HG03469 (cell line): ENCODE results near the gene MYORG.

Experiments used
- ATAC-seq: cut with Tn5 transposase; IDR thresholded peaks from one replicate; pipeline ENCODE4 v1.9.1; 2021; ENCODE audit warnings: mild to moderate bottlenecking, moderate library complexity, moderate number of reproducible peaks; ENCODE audit not compliant: unreplicated experiment

MYORG gene

DNA sequence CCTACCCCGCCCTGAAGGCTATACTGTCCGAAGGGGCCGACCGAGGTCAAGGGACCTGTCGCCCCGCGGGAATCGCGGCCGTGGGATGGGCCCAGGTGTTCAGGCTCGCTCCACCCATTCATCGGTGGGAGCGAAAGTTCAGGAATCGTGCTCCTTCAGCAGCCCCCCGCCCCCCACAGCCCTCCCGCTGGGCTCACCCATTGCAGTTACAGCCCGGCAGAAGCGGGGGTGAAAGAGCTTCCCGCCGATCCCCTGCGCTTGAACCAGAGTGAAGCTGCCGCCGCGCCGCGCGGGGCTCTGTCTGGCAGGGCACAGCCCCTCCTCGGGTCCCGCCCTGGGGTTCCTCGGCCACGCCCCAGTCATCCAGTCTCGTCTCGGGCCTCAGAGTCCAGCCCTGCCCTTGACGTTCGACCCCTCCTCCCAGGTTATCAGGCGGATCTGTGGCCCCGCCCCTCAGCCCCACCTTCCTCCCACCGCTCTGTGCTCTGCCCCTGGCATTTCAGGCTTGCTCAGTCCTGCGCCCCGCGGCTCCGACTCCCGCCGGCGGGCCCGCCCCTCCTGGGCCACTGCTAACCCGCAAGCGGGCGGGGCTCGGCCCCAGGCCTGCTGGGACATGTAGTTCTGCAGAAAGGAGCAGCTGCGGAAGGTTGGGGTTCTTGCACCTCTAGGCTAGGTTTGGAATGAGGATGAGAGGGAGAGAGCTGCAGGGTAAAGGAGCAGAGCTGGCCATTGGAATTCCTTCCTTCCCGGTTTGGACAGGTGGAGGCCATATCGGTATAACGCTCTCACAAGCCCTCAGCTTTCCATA lies at the start of gene MYORG:
MYORG (minus strand) TSS at position 303 of the 808 bp plus-strand sequence. CDS start 3,955 bp downstream, outside the sequence.
- peak; percentile 73 for ATAC-seq

- no peak for ATAC-seq
Measured at GRCh38 chr9:34419716-34420504, 43.2 kb upstream of the MYORG start.

- ATAC-seq = no peak
Measured at GRCh38 chr9:34417734-34418133, 41.0 kb upstream of the MYORG start.

- no peak for ATAC-seq
Measured at GRCh38 chr9:34413231-34413852, 36.6 kb upstream of the MYORG start.

DNA sequence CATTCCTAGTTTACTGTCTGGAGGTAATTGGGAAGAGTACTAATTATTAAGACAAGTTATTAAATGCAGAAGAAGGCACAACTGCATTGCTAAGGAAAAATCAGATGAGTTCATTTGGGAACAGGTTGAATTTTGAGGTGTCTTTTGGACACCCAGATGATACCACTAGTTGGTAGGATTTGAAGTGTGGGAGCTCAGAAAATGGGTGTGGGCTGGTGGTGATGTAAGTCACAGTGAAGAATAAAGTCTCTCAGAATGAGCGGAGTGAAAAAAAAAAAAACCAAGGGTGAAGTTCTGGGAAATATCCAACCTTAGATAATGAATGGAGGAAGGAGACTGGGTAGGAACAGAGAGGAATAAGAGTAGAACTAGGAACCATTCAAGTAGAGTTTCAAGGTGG lies 35.6 kb upstream of the MYORG start:
- no peak for ATAC-seq

DNA sequence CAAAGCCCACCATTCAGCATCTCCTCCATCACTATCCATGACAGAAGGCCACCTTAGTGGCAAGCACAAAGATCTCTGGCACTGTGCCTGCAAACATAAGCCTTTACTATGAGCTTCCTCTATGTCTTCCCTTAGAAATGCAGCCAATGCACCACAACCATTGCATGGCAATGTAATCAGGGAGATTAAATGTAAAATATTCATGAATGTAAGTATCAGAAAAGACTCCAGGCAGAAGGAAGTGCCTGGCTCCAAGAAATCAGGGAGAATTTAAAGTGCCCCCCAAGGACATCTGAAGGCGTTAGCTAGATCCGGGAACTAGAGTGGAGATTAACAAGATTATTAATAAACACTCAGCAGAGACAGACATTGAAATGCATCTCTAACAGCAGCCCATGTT lies 32.5 kb upstream of the MYORG start:
- no peak for ATAC-seq

DNA sequence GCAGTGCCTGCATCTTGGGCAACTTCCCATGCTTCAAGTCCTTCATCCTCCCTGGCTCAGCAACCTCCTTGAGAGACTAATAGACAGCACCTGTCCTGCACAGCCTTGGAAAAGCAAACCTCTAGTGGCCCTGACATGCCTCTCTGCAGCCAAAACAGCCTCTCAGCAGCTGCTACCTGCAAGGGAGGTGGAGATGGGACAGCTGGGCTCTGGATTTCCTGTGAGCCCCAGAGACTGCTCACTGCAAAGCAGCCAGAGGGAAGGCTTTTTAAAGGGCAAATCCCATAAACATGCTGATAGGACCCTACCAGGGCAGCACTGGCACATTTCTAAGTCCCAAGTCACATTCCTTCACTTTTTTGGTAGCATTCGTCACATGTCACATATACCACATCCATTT lies 31.5 kb upstream of the MYORG start:
- ATAC-seq = no peak

DNA sequence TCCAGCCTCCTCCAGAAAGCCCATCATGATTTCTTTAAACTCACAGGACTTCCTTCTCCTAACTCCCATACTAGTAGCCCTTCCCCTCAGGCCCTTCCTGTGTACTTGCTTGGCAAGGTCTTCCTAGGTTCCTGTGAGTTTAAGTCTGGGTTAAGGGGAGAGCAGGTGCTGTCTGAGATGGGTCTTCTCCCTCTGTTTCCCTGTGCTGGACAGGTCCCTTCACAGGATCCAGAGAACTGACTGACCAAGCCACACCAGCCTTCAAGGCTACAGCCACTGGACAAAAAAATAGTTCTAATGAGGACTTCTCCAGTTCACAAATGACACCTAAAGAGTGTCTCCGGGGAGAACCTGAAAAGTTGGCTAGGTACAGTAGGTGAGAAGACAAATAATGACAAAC lies 29.5 kb upstream of the MYORG start:
- ATAC-seq = no peak

DNA sequence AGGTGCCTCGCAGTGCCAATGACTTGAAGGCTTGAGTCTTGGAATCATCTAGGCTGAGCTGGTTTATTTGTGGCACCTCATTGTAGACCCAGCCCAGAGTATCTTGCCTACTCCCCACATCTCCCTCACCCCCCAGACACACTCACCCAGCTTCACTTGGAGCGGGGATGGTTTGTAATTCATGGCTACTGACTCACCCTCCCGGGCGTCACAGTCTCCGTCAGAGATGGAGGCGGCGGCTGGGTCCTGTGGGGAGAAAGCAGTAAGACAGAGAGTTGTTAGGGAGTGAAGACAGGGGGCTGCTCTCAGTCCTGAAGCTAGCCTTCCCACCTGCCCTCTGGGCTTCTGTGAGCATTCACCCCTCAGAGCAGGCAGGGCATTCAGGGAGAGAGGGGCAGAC lies 29.0 kb upstream of the MYORG start:
- no peak for ATAC-seq

DNA sequence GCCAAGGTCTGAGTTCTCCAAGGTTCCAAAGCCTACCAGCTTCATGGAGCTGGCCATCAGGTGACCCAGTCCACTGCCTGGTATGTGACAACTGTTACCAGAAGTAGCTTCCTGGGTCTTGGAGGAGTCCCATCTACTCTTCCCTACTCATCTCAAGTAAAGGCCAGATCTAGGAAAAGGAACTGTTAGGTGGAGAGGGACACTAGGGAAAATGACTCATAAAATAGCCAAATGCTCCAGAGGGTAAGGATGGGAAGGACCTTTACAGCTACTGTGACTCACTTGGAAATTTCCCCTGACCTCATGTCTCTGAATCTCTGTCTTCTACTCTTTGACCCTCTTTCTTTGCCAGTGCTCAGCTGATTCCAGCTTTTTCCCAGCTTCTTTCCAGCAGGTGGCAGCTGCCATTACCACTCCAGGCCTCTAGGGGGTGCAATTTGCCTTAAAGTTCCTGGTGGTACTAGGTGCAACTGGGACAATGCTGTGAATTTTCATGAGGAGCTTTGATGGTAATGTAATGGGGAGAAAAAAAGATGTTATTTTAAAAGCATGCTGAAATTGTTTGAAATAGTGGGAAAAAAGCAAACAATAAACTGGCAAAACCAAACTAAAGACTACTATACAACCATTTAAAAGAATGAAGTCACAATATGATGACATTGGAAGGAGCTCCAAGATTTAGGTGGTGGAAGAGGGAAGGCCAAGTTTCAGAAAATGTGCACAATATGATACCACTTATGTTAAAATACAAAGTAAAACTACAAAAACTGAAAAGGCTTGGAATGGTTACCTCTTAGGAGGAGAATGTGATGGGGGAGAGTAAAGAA lies 27.1 kb upstream of the MYORG start:
- no peak for ATAC-seq

DNA sequence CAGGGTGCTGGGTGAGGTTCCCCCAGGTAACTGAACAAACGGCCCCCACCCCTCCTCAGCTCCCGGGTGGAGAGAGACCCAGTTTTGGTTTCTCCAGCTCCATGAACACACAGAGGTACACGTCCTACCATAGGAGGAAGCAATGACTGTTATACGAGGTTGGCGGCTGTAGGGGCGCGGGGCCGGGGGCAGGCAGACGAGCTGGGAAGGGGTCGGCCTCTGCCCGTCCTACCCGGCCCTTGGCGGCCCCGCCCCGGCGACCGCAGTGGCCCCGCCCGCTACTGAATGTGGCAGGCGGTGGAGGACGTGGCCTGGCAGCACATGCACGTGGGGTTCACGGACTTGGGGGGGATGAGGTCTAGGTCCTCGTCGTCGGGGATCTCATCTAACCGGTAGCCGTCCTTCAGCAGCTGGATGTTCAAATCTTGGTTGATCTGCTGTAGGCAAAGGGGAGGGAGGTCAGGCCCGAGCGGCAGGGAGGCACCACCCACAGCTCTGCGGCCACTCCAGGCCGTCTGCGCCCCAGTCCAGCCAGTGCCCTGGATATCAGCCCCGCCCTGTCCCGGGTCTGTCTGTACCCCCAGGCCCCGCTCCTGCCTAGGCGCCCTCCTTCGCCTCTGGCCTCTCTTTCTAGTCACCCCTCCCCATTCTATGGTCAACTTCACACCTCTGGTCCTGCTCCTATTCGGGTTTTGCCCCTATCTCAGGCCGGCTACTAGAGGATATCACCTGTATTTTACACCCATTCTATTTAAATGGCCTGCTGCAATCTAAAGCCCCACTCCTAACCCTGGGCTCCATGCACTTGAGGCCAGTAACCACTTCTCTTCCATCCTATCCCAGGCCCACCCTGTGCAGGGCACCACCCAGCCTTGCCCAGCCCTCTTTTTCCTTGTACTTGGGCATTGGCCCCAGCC lies 24.2 kb upstream of the MYORG start:
- ATAC-seq = no peak

DNA sequence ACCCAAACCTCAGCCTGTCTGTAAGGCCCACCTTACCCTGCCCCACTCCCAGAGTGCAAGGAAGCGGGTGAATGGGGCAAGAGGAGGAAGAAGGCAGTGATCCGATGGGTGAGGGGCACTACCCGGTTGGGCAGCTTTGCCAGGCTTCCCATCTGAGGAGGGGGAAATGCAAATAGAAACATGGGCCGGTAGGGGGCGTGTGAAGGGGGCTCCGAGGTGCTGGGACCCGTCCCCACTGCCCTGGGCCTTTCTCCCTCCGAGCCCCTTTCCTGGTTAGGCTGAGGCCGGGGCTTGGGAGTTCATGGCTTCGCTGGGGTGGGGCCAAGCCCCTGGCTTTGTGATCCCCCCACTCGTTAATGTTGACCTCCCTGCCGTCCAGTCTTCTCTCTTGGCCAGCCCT lies 23.6 kb upstream of the MYORG start:
- ATAC-seq = no peak

DNA sequence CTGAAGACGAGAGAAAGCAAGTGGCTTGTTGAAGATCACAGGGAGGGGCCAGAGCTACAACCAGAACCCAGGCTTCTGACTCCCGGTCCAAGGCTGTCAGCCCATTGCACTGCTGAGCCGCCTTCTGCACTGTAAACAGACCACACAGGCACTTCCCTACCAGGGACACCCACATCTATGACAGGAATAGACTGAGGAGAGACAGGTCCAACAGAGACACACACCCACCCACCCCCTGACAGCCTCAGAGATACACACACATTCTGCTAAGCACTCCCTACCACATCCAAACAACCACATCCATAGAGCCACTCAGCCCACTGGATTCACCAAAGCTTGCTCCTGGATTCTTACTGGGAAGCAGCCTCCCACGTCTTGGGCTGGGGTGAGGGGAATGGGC lies 23.0 kb upstream of the MYORG start:
- ATAC-seq = no peak

- no peak for ATAC-seq
Measured at GRCh38 chr9:34398875-34399274, 22.2 kb upstream of the MYORG start.

GRCh38 chr9:34396276-34397214 lies 19.8 kb upstream of the MYORG start:
- ATAC-seq = no peak

GRCh38 chr9:34392511-34392910 lies 15.8 kb upstream of the MYORG start:
- ATAC-seq = no peak

GRCh38 chr9:34387239-34387638 lies 10.5 kb upstream of the MYORG start:
- ATAC-seq = no peak

- no peak for ATAC-seq
Measured at GRCh38 chr9:34386656-34387055, 10.0 kb upstream of the MYORG start.
